B cell (primary cell): ENCODE data around the gene FANCI.

ENCODE experiments used
- CTCF ChIP-seq: fragments of 200-600 bp; IDR thresholded peaks from one replicate; pipeline ENCODE4 v1.8.0; 2022; ENCODE audit warnings: antibody characterized with exemption, mild to moderate bottlenecking
- EZH2 ChIP-seq: IDR thresholded peaks from 2 replicates; pipeline ENCODE4 v1.6.1; 2012; ENCODE audit warnings: borderline replicate concordance, low read depth, mild to moderate bottlenecking, moderate library complexity, low read length; ENCODE audit not compliant: insufficient read depth, poor library complexity, severe bottlenecking

- TF ChIP-seq CTCF (no peak), EZH2 (no peak)
Observed at GRCh38 chr15:89203705-89204273, 40.0 kb upstream of the FANCI start.
